Suprapubic skin (tissue), 4 donors: ENCODE measurements around the gene CTSD. TPM values are rescaled to one million over a fixed set of nuclear protein-coding genes. Genes with fewer than 3 reads are reported as not detected.

Experiments
- DNase-seq, 2 donors: peaks; one replicate each; pipeline ENCODE4 v3.0.0-alpha.2; 2019; ENCODE audit warnings: low spot score in 2 of 2
- H3K27ac ChIP-seq: fragments of 200-600 bp; sonication (generic); one replicate; pipeline ENCODE4 v1.5.1; 2019
- H3K27me3 ChIP-seq: fragments of 200-600 bp; sonication (generic); one replicate; pipeline ENCODE4 v1.5.1; 2019
- H3K36me3 ChIP-seq: fragments of 200-600 bp; sonication (generic); one replicate; pipeline ENCODE4 v1.5.1; 2019
- H3K4me1 ChIP-seq: fragments of 200-600 bp; sonication (generic); one replicate; pipeline ENCODE4 v1.5.1; 2019
- H3K4me3 ChIP-seq: fragments of 200-600 bp; sonication (generic); one replicate; pipeline ENCODE4 v1.5.1; 2019; ENCODE audit warnings: mild to moderate bottlenecking
- H3K9me3 ChIP-seq: fragments of 200-600 bp; sonication (generic); one replicate; pipeline ENCODE4 v1.5.1; 2019
- EP300 ChIP-seq: sonication (generic); formaldehyde crosslinking; IDR thresholded peaks from one replicate; pipeline ENCODE4 v1.6.1; 2017; ENCODE audit warnings: antibody characterized with exemption
- POLR2A ChIP-seq, 2 donors: fragments of 450-650 bp; IDR thresholded peaks; one replicate each; pipeline ENCODE4 v1.6.1; 2017; ENCODE audit warnings: antibody characterized with exemption in 2 of 2, mild to moderate bottlenecking in 2 of 2, moderate library complexity in 2 of 2
- POLR2AphosphoS5 ChIP-seq, 3 donors: sonication (generic); formaldehyde crosslinking; IDR thresholded peaks; one replicate each; pipeline ENCODE4 v1.6.1; 2017; ENCODE audit warnings: antibody characterized with exemption in 3 of 3
- WGBS: methylation state at CpG from one replicate; pipeline ENCODE4 v1.1.5; 2018; 5-methylcytosine and 5-hydroxymethylcytosine counted together
- total RNA-seq, 4 donors: library from RNA; depleted of rRNA; stranded (reverse); fragments of >200 nt; gene quantifications; one replicate each; pipeline ENCODE4 v1.1.0, GENCODE V29; 2016
- TF ChIP-seq, protein P1 (sequence below), 2 donors: fragments of 200-600 bp in 1 of 2; fragments of 450-650 bp in 1 of 2; sonication (generic) in 1 of 2; IDR thresholded peaks; one replicate each; pipeline ENCODE4 v1.5.1; 2016 to 2019; ENCODE audit warnings: antibody characterized with exemption in 2 of 2, mild to moderate bottlenecking in 1 of 2, moderate library complexity in 1 of 2

The CTSD gene
- total RNA-seq, 4 donors from 2014 or later = 319 to 596 (median 469) TPM

DNA sequence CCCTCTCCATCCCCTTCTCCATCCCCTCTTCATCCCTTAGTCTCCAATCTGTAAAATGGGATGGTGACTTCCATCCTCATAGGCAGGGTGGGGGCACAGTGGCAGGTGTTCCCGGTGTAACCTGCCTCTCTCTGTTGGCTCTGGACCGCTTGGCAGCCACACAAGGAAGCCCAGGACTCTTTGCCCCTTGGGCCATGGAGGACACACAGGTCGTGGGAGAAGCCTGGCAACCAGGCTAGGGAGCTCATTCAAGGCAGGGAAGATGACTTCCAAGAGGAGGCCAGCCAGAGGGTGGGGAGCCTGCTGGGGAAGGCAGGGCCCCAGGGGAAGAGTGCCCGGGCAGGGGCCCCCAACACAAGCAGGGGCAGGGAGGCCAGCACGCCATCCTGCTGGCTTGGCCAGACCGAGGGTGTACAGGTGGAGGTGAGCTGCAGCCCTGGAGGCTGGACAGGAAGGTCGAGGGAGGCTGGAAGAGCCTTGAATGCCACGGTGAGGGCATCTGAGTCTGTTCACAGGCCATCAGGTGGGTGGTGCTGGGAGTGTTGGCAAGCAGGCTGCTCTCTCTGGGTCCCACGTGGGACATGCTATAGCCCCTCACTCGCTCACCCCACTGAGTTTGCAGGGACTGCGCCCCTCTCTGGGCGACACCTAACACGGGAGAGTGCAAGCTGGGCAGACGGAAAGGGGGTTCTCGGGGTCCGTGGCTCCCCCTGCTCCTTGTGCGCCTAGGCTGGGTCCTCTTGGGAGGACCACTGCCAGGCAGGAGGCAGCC is 15.5 kb upstream of the CTSD start:
- Histone ChIP-seq H3K4me1 (peaks cover 5% of the 10 kb centered on the region), H3K9me3 (no peaks in the 10 kb centered on the region), H3K4me3 (no peak overlapping the region), H3K27ac (no peak overlapping the region), H3K27me3 (peaks cover 3% of the 10 kb centered on the region), H3K36me3 (no peaks in the 10 kb centered on the region)
- TF ChIP-seq, protein P1, sequence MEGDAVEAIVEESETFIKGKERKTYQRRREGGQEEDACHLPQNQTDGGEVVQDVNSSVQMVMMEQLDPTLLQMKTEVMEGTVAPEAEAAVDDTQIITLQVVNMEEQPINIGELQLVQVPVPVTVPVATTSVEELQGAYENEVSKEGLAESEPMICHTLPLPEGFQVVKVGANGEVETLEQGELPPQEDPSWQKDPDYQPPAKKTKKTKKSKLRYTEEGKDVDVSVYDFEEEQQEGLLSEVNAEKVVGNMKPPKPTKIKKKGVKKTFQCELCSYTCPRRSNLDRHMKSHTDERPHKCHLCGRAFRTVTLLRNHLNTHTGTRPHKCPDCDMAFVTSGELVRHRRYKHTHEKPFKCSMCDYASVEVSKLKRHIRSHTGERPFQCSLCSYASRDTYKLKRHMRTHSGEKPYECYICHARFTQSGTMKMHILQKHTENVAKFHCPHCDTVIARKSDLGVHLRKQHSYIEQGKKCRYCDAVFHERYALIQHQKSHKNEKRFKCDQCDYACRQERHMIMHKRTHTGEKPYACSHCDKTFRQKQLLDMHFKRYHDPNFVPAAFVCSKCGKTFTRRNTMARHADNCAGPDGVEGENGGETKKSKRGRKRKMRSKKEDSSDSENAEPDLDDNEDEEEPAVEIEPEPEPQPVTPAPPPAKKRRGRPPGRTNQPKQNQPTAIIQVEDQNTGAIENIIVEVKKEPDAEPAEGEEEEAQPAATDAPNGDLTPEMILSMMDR (IDR thresholded peaks at IDR 0.05) = no peak
- no peak for TF ChIP-seq EP300
- no peak for TF ChIP-seq POLR2AphosphoS5 (IDR thresholded peaks at IDR 0.05)
- TF ChIP-seq POLR2A (IDR thresholded peaks at IDR 0.05) = no peak
- DNase-seq = peak; percentile 44 to 65
- 64% methylated on average over 8 of the region's 17 CpGs for WGBS

DNA sequence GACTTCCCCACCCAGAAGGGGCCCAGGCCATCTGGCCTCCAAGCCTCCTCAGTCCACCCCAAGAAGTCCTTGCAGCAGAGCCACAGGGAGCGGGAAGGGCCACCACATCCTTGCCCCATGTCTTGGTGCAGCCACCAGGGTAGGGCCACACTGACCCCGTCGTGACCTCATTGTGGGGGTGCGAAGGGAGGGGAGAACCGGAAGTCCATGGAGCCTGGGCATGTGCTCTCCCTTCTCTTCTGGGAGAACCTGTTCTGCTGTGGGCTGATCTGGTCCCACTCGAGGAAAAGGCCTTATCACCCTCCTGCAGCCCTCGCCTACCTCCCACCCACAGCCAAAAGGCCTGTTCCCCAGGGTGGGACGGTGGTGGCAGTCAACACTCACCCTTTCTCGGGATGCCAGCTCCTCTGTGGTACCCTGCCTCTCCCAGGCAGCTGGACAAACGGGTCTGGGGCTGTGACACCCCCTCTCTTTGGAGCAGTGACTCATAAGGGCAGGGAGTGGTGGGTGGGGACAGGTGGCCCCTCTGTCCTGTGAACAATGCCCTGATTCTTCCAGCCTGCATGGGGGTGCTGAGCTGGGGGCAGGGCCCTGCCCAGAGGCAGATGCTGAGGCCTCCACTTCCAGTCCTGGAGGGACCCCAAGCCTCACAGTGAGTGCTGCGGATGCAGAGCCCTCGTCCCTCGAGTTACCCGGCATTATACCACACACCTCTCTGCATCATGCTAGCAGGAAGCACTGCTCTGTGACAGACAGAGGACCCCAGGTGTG is 14.6 kb upstream of the CTSD start:
- Histone ChIP-seq H3K36me3 (no peaks in the 10 kb centered on the region), H3K27me3 (peaks cover 3% of the 10 kb centered on the region), H3K27ac (no peak overlapping the region), H3K4me1 (peaks cover 6% of the 10 kb centered on the region), H3K4me3 (no peak overlapping the region), H3K9me3 (no peaks in the 10 kb centered on the region)
- WGBS = 84% methylated on average over 11 of the region's 14 CpGs
- TF ChIP-seq POLR2AphosphoS5 (IDR thresholded peaks at IDR 0.05) (no peak), EP300 (no peak), POLR2A (IDR thresholded peaks at IDR 0.05) (no peak)
- TF ChIP-seq, protein P1 (IDR thresholded peaks at IDR 0.05) = no peak
- DNase-seq = peak in 1 of 2 donors; percentile 72

DNA sequence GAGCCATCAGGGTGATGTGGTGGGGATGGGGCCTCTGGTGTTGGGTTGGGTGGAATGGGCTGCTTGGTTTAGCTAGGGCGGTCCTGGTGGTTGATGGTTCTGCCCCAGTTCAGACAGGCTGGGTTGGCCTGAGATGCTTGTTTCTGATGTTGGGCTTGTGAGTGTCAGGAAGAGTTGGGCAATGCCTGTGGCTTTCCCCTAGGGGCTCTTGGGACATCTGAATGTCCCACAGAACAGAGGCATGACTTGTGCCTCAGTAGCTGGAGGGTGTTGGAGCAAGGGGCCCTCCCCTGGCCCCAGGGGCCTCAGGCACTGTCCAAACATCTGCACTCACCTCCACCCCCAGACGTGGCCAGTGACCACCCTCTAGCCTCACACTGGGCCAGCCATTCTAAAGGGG is 14.0 kb upstream of the CTSD start:
- peak in 1 of 2 donors; percentile 54 for DNase-seq
- H3K4me1 ChIP-seq = peaks cover 12% of the 10 kb centered on the region
- TF ChIP-seq POLR2A (IDR thresholded peaks at IDR 0.05) (no peak), EP300 (no peak), POLR2AphosphoS5 (IDR thresholded peaks at IDR 0.05) (no peak)
- TF ChIP-seq, protein P1 (IDR thresholded peaks at IDR 0.05) = no peak
- H3K4me3 ChIP-seq = no peak overlapping the region
- no peaks in the 10 kb centered on the region for H3K36me3 ChIP-seq
- H3K27me3 ChIP-seq = peaks cover 3% of the 10 kb centered on the region
- H3K27ac ChIP-seq = no peak overlapping the region
- 82% methylated on average over 2 of the region's 2 CpGs for WGBS
- H3K9me3 ChIP-seq = no peaks in the 10 kb centered on the region

DNA sequence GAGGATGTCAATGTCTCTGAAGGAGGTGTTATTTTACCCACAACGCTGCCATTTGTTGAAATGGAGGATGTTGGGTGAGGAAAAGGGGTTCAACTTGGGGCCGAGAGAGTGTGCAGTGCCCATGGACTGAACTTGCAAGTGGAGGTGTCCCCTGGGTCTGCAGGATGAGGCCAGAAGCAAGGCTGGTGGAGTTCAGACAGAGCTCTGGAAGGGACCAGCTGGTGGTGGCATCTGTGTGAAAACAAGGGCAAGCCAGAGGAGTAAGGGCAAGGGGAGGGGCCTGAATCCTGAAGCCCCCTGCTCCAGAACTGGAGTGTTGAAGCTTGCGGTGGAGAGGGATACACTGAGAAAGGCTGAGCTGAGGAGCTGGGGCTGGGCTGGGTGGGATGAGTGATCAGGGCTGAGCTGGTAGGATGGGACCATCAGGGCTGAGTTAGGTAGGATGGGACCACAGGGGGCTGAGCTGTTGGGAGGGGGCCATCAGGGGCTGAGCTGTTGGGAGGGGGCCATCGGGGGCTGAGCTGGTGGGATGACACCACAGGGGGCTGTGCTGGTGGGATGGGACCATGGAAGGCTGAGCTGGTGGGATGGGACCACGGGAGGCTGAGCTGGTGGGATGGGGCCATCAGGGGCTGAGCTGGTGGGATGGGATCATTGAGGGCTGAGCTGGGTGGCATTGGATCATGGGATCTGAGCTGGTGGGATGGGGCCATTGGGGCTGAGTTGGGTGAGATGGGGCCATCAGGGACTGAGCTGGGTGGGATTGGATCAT is 13.4 kb upstream of the CTSD start:
- H3K27me3 ChIP-seq = peaks cover 3% of the 10 kb centered on the region

More for the DNA sequence above, 13.4 kb upstream of the CTSD start:
- Histone ChIP-seq H3K27ac (no peak overlapping the region), H3K9me3 (no peaks in the 10 kb centered on the region), H3K4me1 (peaks cover 18% of the 10 kb centered on the region), H3K4me3 (no peak overlapping the region), H3K36me3 (no peaks in the 10 kb centered on the region)
- WGBS = 90% methylated on average over 5 of the region's 5 CpGs
- DNase-seq = peak; percentile 53 to 77
- TF ChIP-seq, protein P1 (IDR thresholded peaks at IDR 0.05) = no peak
- TF ChIP-seq EP300 (no peak), POLR2A (IDR thresholded peaks at IDR 0.05) (no peak), POLR2AphosphoS5 (IDR thresholded peaks at IDR 0.05) (no peak)
